Activated naive CD4-positive, alpha-beta T cell treated with anti-CD3 and anti-CD28 coated beads for 36 hours (primary cell): ENCODE data around the gene PCDH17. TPM values are rescaled to one million over a fixed set of nuclear protein-coding genes. Genes with fewer than 3 reads are reported as not detected.

ENCODE experiments used
- CTCF ChIA-PET: fragments of 350-600 bp; sonication (Branson Sonifier 250); formaldehyde crosslinking; loops from one replicate; lab custom pipeline; 2021; ENCODE audit warnings: antibody characterized with exemption; lab: Charles Lee
- DNase-seq: peaks from one replicate; pipeline ENCODE4 v3.0.0-alpha.2; 2020
- H3K27ac Mint-ChIP-seq: one replicate; pipeline ENCODE4 v1.8.0; 2021; ENCODE audit warnings: mild to moderate bottlenecking, mixed read lengths
- H3K27me3 Mint-ChIP-seq: one replicate; pipeline ENCODE4 v1.8.0; 2021; ENCODE audit warnings: low read depth, mixed read lengths
- H3K36me3 Mint-ChIP-seq: one replicate; pipeline ENCODE4 v1.8.0; 2021; ENCODE audit warnings: low read depth, mixed read lengths
- H3K4me1 Mint-ChIP-seq: one replicate; pipeline ENCODE4 v1.8.0; 2021; ENCODE audit warnings: low read depth, mixed read lengths
- H3K4me3 Mint-ChIP-seq: one replicate; pipeline ENCODE4 v1.8.0; 2021; ENCODE audit warnings: mild to moderate bottlenecking, moderate library complexity, mixed read lengths
- H3K9me3 Mint-ChIP-seq: one replicate; pipeline ENCODE4 v1.8.0; 2021; ENCODE audit warnings: mixed read lengths
- intact Hi-C: fragments of 100-400 bp; cut with micrococcal nuclease; formaldehyde crosslinking; loops from one replicate; pipeline ENCODE4 v1.15.1; 2023
- total RNA-seq, 2 experiments: library from RNA; stranded (reverse); gene quantifications; one replicate each; pipeline ENCODE4 v1.2.3, GENCODE V29; 2021

Gene PCDH17
- total RNA-seq, 2 experiments from 2014 or later: not detected

DNA sequence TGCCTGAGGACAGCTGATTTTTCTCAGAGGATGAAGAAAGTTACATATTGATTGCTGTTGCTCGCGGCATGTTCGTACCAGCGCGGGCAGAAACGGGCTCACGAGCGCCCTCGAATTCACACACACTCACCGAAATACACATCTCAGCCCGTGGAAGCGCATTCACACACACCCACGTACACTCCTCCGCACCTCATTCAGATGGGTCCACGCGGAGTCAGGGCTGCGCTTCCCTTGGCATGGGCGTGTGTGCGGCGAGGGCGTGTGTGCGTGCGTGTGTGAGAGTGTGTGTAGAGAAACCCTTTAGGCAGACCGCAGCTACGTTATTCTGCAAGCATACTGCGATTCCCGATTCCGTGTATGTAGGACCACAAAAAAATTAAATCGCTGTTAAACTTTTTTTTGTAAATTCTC is 2.1 kb upstream of the PCDH17 start:
- CTCF ChIA-PET: no interaction called here
- Mint-ChIP-seq H3K36me3 (peaks cover 10% of the 10 kb centered on the region), H3K9me3 (peaks cover 2% of the 10 kb centered on the region), H3K4me3 (peak overlapping the region; percentile 60), H3K27ac (no peak overlapping the region), H3K27me3 (peaks cover 65% of the 10 kb centered on the region), H3K4me1 (peaks cover 48% of the 10 kb centered on the region)
- no peak for DNase-seq
- intact Hi-C loops: loop anchor here (5.0 to 10.0 kb wide), 3 partner anchors 1333 to 1633 kb away; no protein-coding TSS in a partner anchor

DNA sequence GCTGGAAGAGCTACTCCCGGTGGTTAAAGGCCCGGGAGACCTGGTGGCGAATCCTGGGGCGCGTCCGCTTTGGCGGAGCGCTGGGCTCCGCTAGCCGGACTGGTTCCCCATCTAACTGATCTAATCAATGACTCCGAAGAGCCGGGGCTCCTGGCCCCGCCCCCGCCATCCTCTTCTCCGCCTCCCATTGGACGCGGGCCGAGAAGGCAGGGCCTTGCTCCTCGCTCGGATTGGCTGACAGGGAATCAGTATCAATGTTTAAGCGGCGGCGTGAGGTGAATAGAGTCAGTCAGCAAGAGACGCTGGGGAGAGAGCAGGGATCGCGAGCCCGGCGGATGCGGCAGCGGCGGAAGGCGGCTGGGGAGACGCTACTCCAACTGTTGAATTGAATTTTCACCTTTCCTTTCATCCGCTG is 1.7 kb upstream of the PCDH17 start:
- Mint-ChIP-seq H3K27ac (no peak overlapping the region), H3K4me1 (peaks cover 48% of the 10 kb centered on the region), H3K27me3 (peaks cover 66% of the 10 kb centered on the region), H3K36me3 (peaks cover 10% of the 10 kb centered on the region), H3K4me3 (peak overlapping the region; percentile 60), H3K9me3 (peaks cover 4% of the 10 kb centered on the region)
- CTCF ChIA-PET: no interaction called here
- intact Hi-C loops: loop anchor here (5.0 to 10.0 kb wide), 3 partner anchors 1332 to 1632 kb away; no protein-coding TSS in a partner anchor
- peak; percentile 39 for DNase-seq

DNA sequence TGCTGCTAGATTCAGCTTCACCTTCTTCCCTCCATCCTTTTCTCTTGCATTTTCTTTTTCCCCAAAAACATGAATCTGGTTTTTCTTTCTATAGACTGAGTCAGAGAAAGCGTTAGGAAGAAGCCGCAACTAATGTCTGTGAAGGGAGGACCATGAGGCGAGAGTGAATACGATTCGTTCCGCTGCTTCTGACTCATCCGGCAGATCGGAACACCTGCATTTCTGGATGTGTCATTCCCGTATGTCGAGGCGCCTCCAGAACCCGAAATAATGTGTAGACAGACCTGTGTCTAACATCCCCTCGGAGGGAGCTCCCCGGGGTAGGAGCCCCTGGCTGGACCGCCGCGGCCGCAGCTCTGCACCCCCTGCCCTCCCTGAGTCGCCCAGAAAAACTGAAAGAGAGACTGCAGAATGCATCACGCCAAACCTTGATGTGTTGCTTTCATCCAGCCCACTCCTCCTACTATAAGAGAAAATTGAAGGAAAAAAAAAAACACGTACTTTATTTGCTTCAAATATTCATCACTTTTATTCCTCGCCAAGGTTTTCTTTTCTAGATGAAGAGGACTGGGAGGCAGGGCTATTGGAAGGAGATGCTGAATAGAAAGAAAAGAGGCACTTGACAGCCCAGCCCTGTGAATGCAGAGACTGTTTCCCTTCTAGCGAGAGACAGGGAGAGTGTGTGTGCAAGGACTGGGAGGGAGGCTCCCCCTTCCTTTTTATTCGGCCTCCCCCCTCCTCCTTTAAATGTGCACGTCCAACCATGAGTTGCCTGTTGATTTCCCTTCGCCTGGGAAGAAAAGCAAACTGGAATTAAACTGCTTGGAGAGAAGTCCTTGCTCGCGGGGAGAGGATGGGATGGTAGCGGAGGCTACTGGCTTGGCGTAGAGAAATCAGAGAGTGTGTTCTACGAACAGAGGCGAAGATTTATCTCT is 616 bp upstream of the PCDH17 start:
- Mint-ChIP-seq H3K4me1 (peaks cover 48% of the 10 kb centered on the region), H3K36me3 (peaks cover 10% of the 10 kb centered on the region), H3K4me3 (peak overlapping the region; percentile 57), H3K27me3 (peaks cover 67% of the 10 kb centered on the region), H3K27ac (no peak overlapping the region), H3K9me3 (peaks cover 4% of the 10 kb centered on the region)
- intact Hi-C loops: no loop called here
- peak; percentile 44 for DNase-seq
- CTCF ChIA-PET: no interaction called here

DNA sequence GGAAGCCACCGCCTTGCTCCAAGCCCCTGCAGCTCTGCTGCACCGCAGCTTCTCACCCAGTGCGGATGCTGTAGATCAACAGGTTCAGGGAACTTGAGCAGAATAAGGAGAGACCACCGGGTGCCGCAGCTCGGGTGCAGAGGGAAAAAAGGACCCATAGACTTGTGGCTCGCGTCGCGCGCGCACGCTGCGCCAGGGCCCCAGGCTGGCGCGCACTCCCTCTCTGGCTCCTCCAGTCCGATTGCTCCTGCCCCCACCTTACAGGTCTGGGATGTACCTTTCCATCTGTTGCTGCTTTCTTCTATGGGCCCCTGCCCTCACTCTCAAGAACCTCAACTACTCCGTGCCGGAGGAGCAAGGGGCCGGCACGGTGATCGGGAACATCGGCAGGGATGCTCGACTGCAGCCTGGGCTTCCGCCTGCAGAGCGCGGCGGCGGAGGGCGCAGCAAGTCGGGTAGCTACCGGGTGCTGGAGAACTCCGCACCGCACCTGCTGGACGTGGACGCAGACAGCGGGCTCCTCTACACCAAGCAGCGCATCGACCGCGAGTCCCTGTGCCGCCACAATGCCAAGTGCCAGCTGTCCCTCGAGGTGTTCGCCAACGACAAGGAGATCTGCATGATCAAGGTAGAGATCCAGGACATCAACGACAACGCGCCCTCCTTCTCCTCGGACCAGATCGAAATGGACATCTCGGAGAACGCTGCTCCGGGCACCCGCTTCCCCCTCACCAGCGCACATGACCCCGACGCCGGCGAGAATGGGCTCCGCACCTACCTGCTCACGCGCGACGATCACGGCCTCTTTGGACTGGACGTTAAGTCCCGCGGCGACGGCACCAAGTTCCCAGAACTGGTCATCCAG is 964 bp downstream of the PCDH17 start:
- H3K27ac Mint-ChIP-seq: no peak overlapping the region

DNA sequence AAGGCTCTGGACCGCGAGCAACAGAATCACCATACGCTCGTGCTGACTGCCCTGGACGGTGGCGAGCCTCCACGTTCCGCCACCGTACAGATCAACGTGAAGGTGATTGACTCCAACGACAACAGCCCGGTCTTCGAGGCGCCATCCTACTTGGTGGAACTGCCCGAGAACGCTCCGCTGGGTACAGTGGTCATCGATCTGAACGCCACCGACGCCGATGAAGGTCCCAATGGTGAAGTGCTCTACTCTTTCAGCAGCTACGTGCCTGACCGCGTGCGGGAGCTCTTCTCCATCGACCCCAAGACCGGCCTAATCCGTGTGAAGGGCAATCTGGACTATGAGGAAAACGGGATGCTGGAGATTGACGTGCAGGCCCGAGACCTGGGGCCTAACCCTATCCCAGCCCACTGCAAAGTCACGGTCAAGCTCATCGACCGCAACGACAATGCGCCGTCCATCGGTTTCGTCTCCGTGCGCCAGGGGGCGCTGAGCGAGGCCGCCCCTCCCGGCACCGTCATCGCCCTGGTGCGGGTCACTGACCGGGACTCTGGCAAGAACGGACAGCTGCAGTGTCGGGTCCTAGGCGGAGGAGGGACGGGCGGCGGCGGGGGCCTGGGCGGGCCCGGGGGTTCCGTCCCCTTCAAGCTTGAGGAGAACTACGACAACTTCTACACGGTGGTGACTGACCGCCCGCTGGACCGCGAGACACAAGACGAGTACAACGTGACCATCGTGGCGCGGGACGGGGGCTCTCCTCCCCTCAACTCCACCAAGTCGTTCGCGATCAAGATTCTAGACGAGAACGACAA is 1.8 kb downstream of the PCDH17 start:
- Mint-ChIP-seq H3K4me3 (no peak overlapping the region), H3K27ac (no peak overlapping the region), H3K4me1 (peaks cover 48% of the 10 kb centered on the region), H3K36me3 (peaks cover 10% of the 10 kb centered on the region), H3K9me3 (peaks cover 4% of the 10 kb centered on the region), H3K27me3 (peaks cover 69% of the 10 kb centered on the region)
- CTCF ChIA-PET: interaction anchor here (1.5 kb wide), 1 partner anchor 10 kb away, joined by 3 read pairs; no protein-coding TSS in a partner anchor
- no peak for DNase-seq
- intact Hi-C loops: no loop called here

More for the DNA sequence above, 964 bp downstream of the PCDH17 start:
- Mint-ChIP-seq H3K27me3 (peaks cover 71% of the 10 kb centered on the region), H3K36me3 (peaks cover 10% of the 10 kb centered on the region), H3K4me1 (peaks cover 48% of the 10 kb centered on the region), H3K4me3 (peak overlapping the region; percentile 57), H3K9me3 (peaks cover 4% of the 10 kb centered on the region)
- intact Hi-C loops: no loop called here
- CTCF ChIA-PET: interaction anchor here (1.5 kb wide), 1 partner anchor 9 kb away, joined by 3 read pairs; no protein-coding TSS in a partner anchor
- no peak for DNase-seq

DNA sequence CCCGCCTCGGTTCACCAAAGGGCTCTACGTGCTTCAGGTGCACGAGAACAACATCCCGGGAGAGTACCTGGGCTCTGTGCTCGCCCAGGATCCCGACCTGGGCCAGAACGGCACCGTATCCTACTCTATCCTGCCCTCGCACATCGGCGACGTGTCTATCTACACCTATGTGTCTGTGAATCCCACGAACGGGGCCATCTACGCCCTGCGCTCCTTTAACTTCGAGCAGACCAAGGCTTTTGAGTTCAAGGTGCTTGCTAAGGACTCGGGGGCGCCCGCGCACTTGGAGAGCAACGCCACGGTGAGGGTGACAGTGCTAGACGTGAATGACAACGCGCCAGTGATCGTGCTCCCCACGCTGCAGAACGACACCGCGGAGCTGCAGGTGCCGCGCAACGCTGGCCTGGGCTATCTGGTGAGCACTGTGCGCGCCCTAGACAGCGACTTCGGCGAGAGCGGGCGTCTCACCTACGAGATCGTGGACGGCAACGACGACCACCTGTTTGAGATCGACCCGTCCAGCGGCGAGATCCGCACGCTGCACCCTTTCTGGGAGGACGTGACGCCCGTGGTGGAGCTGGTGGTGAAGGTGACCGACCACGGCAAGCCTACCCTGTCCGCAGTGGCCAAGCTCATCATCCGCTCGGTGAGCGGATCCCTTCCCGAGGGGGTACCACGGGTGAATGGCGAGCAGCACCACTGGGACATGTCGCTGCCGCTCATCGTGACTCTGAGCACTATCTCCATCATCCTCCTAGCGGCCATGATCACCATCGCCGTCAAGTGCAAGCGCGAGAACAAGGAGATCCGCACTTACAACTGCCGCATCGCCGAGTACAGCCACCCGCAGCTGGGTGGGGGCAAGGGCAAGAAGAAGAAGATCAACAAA is 2.6 kb downstream of the PCDH17 start:
- CTCF ChIA-PET: interaction anchor here (0.7 kb wide), 1 partner anchor 15 kb away, joined by 3 read pairs; no protein-coding TSS in a partner anchor
- no peak overlapping the region for H3K27ac Mint-ChIP-seq
- peaks cover 41% of the 10 kb centered on the region for H3K4me1 Mint-ChIP-seq
- no peak for DNase-seq
- no peak overlapping the region for H3K4me3 Mint-ChIP-seq
- intact Hi-C loops: no loop called here
- H3K9me3 Mint-ChIP-seq: peaks cover 4% of the 10 kb centered on the region
- H3K36me3 Mint-ChIP-seq: peaks cover 10% of the 10 kb centered on the region
- H3K27me3 Mint-ChIP-seq: peaks cover 61% of the 10 kb centered on the region

DNA sequence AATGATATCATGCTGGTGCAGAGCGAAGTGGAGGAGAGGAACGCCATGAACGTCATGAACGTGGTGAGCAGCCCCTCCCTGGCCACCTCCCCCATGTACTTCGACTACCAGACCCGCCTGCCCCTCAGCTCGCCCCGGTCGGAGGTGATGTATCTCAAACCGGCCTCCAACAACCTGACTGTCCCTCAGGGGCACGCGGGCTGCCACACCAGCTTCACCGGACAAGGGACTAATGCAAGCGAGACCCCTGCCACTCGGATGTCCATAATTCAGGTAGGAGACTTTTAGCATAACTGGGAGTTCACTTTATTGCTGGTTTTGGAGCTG is 3.3 kb downstream of the PCDH17 start:
- no peak for DNase-seq
- peaks cover 55% of the 10 kb centered on the region for H3K27me3 Mint-ChIP-seq
- peaks cover 4% of the 10 kb centered on the region for H3K9me3 Mint-ChIP-seq
- no peak overlapping the region for H3K27ac Mint-ChIP-seq
- peaks cover 10% of the 10 kb centered on the region for H3K36me3 Mint-ChIP-seq
- H3K4me3 Mint-ChIP-seq: no peak overlapping the region
- intact Hi-C loops: no loop called here
- CTCF ChIA-PET: interaction anchor here (0.7 to 0.8 kb wide), 2 partner anchors 10 to 16 kb away, joined by 3 read pairs; no protein-coding TSS in a partner anchor
- peaks cover 35% of the 10 kb centered on the region for H3K4me1 Mint-ChIP-seq

DNA sequence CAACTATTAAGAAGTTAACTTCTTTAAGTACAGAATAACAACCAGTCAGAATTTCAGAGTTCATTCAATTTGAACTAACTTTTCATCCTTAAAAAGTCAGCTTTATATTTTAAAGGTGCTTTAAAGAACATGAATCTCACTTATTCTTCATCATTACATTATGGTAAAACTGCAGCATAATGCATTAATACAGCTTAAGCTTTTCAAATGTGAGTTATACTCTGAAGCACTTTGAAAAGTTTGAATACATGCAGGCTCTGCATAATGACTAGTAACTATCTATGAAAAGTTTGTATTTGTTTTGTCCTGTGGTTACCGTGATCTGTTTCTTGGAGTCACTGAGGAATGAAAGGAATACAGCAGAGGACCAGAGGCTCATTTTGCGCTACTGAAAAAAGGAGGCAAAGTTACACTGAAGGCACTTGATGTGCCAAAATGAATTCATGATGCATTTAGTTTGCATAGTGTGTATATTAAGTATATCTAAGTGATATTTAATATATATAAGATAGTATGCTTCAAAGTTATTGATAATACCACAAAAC is 4.1 kb downstream of the PCDH17 start:
- H3K9me3 Mint-ChIP-seq: peaks cover 4% of the 10 kb centered on the region
- no peak overlapping the region for H3K4me3 Mint-ChIP-seq
- CTCF ChIA-PET: interaction anchor here (0.8 kb wide), 1 partner anchor 11 kb away, joined by 3 read pairs; no protein-coding TSS in a partner anchor
- no peak for DNase-seq
- H3K36me3 Mint-ChIP-seq: peaks cover 10% of the 10 kb centered on the region
- peaks cover 48% of the 10 kb centered on the region for H3K27me3 Mint-ChIP-seq
- peaks cover 28% of the 10 kb centered on the region for H3K4me1 Mint-ChIP-seq
- no peak overlapping the region for H3K27ac Mint-ChIP-seq
- intact Hi-C loops: no loop called here

DNA sequence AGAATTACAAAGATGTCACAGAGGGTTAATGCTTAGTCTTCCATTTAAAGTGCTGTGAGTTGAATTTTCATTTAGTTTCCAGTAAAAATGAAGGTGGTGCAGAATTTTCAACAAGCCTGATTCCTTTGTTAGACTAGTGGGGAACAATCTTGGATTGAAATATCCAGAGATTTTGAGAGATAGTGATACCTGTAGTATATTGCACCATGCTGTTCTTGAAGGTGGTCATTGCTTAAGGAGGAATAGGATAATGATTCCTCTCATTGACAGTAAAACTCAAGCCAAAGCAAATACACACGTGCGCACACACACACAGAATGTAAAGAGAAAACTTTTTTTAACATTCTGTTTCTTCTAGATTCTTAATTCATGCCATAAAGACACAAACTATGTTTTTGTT is 5.3 kb downstream of the PCDH17 start:
- H3K27me3 Mint-ChIP-seq: peaks cover 36% of the 10 kb centered on the region
- no peak overlapping the region for H3K4me3 Mint-ChIP-seq
- H3K4me1 Mint-ChIP-seq: peaks cover 16% of the 10 kb centered on the region
- DNase-seq: no peak
- CTCF ChIA-PET: no interaction called here
- H3K27ac Mint-ChIP-seq: no peak overlapping the region
- intact Hi-C loops: no loop called here
- peaks cover 4% of the 10 kb centered on the region for H3K9me3 Mint-ChIP-seq
- peaks cover 9% of the 10 kb centered on the region for H3K36me3 Mint-ChIP-seq

DNA sequence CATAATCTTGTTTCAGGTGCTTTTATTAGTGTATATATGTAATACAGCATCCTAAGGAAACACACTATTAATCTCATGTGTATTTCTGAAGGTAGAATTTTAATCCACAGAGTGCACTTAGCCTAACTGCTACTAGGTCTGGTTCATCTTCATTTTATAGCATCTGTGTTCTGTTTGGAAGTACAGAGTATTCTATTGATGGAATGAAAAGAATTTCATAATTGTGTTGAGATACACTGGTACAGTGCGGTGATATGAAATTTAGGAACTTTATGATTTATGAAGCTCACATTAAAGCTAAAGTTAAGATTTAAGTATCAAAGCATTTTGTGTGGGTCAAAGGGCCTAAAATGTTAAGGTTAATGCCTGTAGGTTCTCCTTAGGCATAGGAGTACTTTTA is 6.0 kb downstream of the PCDH17 start:
- peaks cover 10% of the 10 kb centered on the region for H3K4me1 Mint-ChIP-seq
- H3K4me3 Mint-ChIP-seq: no peak overlapping the region
- intact Hi-C loops: no loop called here
- H3K27me3 Mint-ChIP-seq: peaks cover 29% of the 10 kb centered on the region
- peaks cover 6% of the 10 kb centered on the region for H3K36me3 Mint-ChIP-seq
- no peak for DNase-seq
- no peak overlapping the region for H3K27ac Mint-ChIP-seq
- CTCF ChIA-PET: no interaction called here
- H3K9me3 Mint-ChIP-seq: peaks cover 4% of the 10 kb centered on the region
